ENCODE results near the gene GRIN2A.

GRCh38 chr16:9763505-9763904 is 418.7 kb downstream of the GRIN2A start:
- TF ChIP-seq, protein P1, sequence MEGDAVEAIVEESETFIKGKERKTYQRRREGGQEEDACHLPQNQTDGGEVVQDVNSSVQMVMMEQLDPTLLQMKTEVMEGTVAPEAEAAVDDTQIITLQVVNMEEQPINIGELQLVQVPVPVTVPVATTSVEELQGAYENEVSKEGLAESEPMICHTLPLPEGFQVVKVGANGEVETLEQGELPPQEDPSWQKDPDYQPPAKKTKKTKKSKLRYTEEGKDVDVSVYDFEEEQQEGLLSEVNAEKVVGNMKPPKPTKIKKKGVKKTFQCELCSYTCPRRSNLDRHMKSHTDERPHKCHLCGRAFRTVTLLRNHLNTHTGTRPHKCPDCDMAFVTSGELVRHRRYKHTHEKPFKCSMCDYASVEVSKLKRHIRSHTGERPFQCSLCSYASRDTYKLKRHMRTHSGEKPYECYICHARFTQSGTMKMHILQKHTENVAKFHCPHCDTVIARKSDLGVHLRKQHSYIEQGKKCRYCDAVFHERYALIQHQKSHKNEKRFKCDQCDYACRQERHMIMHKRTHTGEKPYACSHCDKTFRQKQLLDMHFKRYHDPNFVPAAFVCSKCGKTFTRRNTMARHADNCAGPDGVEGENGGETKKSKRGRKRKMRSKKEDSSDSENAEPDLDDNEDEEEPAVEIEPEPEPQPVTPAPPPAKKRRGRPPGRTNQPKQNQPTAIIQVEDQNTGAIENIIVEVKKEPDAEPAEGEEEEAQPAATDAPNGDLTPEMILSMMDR (IDR thresholded peaks at IDR 0.05; ENCODE audit: insufficient read depth, low read length): no peak
- TF ChIP-seq GABPA (IDR thresholded peaks at IDR 0.05; ENCODE audit: low read depth): no peak

Measured in HL-60 (cell line).